ENCODE results near the gene KISS1R.

The KISS1R gene

GRCh38 chr19:900302-901111 lies 16.6 kb upstream of the KISS1R start:
- DNase-seq: no peak

- no peak for DNase-seq
Measured at GRCh38 chr19:901216-902092, 15.7 kb upstream of the KISS1R start.

- no peak for DNase-seq
Measured at GRCh38 chr19:902093-902370, 15.1 kb upstream of the KISS1R start.

- DNase-seq: no peak
Measured at GRCh38 chr19:902446-903226, 14.5 kb upstream of the KISS1R start.

- no peak for DNase-seq
Measured at GRCh38 chr19:903266-903797, 13.8 kb upstream of the KISS1R start.

- no peak for DNase-seq
Measured at GRCh38 chr19:904545-904944, 12.6 kb upstream of the KISS1R start.

GRCh38 chr19:906480-906879 lies 10.7 kb upstream of the KISS1R start:
- DNase-seq: no peak

- DNase-seq: no peak
Measured at GRCh38 chr19:907183-907853, 9.8 kb upstream of the KISS1R start.

GRCh38 chr19:911197-912033 lies 5.7 kb upstream of the KISS1R start:
- no peak for DNase-seq

- DNase-seq: no peak
Measured at GRCh38 chr19:912181-913079, 4.7 kb upstream of the KISS1R start.

- DNase-seq: peak; percentile 78
Measured at GRCh38 chr19:913080-913748, 3.9 kb upstream of the KISS1R start, which contains the start of gene R3HDM4. Gene R3HDM4, minus strand, starts transcription at chr19:913219. Its CDS starts 62 bp downstream, at chr19:913157.

GRCh38 chr19:916645-917322 lies 349 bp upstream of the KISS1R start:
- no peak for DNase-seq

- no peak for DNase-seq
Measured at GRCh38 chr19:918152-918437, 962 bp downstream of the KISS1R start.

GRCh38 chr19:918481-919198 lies 1.5 kb downstream of the KISS1R start:
- DNase-seq: peak; percentile 57

- no peak for DNase-seq
Measured at GRCh38 chr19:919199-920050, 2.3 kb downstream of the KISS1R start.

- DNase-seq: peak; percentile 66
Measured at GRCh38 chr19:920051-920864, 3.1 kb downstream of the KISS1R start.

GRCh38 chr19:924553-925086 lies 7.5 kb downstream of the KISS1R start:
- no peak for DNase-seq
